GM12878 (cell line): ENCODE data around the gene MT1HL1.

ENCODE experiments used
- EP300 ChIP-seq, 2 experiments: fragments of 150-350 bp in 1 of 2; IDR thresholded peaks; 2 replicates each; pipeline ENCODE4 v1.6.1; 2011 to 2012; ENCODE audit warnings: low read depth in 2 of 2, low read length in 2 of 2, borderline replicate concordance in 1 of 2, improper control_type of control experiment in 1 of 2, inconsistent platforms in 1 of 2; ENCODE audit not compliant: control insufficient read depth in 1 of 2
- EZH2 ChIP-seq: IDR thresholded peaks from 2 replicates; pipeline ENCODE4 v1.6.1; 2012; ENCODE audit warnings: low read depth, mild to moderate bottlenecking, control low read depth, inconsistent platforms, low read length, borderline replicate concordance; ENCODE audit not compliant: control insufficient read depth
- JUND ChIP-seq: IDR thresholded peaks from 2 replicates; pipeline ENCODE4 v1.6.1; 2012; ENCODE audit warnings: low read depth, mild to moderate bottlenecking, low read length, improper control_type of control experiment, moderate library complexity
- LARP7 ChIP-seq: fragments of 450-650 bp; IDR thresholded peaks from 2 replicates; pipeline ENCODE4 v1.6.1; 2017; ENCODE audit warnings: mild to moderate bottlenecking
- POLR2A ChIP-seq: IDR thresholded peaks from 2 replicates; pipeline ENCODE4 v1.6.1; 2011; ENCODE audit warnings: low read depth, mild to moderate bottlenecking, low read length
- POLR2AphosphoS2 ChIP-seq: IDR thresholded peaks from 2 replicates; pipeline ENCODE4 v1.6.1; 2011; ENCODE audit warnings: low read depth, mild to moderate bottlenecking, low read length, improper control_type of control experiment, moderate library complexity
- RFX5 ChIP-seq: IDR thresholded peaks from 2 replicates; pipeline ENCODE4 v1.6.1; 2011; ENCODE audit warnings: low read depth, low read length, improper control_type of control experiment
- SREBF1 ChIP-seq: IDR thresholded peaks from 2 replicates; pipeline ENCODE4 v1.6.1; 2012; ENCODE audit warnings: mild to moderate bottlenecking, low read length
- YBX1 ChIP-seq: fragments of 450-650 bp; IDR thresholded peaks from 2 replicates; pipeline ENCODE4 v1.6.1; 2016; ENCODE audit warnings: antibody characterized with exemption
- TF ChIP-seq, protein P1 (sequence below), 3 experiments: IDR thresholded peaks in 2 of 3; conservative IDR thresholded peaks in 1 of 3; 2 replicates each; pipeline ENCODE4 v1.5.1; 2011; ENCODE audit warnings: low read depth in 3 of 3, low read length in 3 of 3, mild to moderate bottlenecking in 3 of 3, control low read depth in 2 of 3, moderate library complexity in 2 of 3, inconsistent platforms in 1 of 3, mixed read lengths in 1 of 3; ENCODE audit not compliant: control insufficient read depth in 2 of 3, insufficient read depth in 1 of 3; ENCODE audit errors: extremely low read depth in 1 of 3
- TF ChIP-seq, protein P2 (sequence below): IDR thresholded peaks from 2 replicates; pipeline ENCODE4 v1.6.1; 2011; ENCODE audit warnings: mild to moderate bottlenecking, low read depth, low read length, moderate library complexity; ENCODE audit not compliant: insufficient replicate concordance
- TF ChIP-seq, protein P3 (sequence below): fragments of 150-350 bp; IDR thresholded peaks from 2 replicates; pipeline ENCODE4 v1.6.1; 2016; ENCODE audit warnings: low read depth, low read length

DNA sequence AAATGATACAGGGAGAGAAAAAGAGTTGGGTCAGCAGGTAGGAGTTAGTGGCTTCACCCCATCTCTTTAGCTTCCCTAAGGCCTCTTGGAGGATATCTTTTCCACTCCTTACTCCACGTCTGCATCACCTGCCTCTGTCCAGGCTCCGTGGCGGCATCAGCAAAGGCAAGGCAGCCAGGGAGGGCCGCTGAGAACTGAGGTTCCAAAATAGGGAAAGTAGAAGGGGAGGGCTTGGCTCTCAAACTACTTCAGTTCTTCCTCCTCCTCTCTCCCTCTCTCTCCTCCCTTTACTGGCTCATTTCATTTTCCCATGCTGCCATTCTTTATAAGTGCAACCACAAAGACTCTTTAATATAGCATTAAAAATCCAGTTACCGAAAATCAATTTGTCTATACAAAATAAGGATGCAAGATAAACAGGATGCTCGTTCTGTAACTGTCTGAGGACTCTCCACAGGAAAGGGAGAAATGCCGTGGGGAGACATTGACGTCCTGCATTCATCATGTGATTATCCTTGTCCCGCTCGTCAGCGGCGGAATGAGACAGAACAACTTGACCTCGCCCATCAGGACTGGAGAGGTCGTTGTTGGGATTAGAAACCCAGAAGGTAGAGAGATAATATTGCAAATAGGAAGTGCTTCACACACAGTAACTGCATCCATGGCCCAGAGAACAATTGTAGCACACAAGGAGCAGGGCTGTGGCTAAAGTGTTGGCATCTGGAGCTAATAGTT, 3.1 kb upstream of the MT1HL1 start:
- TF ChIP-seq, protein P1, sequence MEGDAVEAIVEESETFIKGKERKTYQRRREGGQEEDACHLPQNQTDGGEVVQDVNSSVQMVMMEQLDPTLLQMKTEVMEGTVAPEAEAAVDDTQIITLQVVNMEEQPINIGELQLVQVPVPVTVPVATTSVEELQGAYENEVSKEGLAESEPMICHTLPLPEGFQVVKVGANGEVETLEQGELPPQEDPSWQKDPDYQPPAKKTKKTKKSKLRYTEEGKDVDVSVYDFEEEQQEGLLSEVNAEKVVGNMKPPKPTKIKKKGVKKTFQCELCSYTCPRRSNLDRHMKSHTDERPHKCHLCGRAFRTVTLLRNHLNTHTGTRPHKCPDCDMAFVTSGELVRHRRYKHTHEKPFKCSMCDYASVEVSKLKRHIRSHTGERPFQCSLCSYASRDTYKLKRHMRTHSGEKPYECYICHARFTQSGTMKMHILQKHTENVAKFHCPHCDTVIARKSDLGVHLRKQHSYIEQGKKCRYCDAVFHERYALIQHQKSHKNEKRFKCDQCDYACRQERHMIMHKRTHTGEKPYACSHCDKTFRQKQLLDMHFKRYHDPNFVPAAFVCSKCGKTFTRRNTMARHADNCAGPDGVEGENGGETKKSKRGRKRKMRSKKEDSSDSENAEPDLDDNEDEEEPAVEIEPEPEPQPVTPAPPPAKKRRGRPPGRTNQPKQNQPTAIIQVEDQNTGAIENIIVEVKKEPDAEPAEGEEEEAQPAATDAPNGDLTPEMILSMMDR (IDR thresholded peaks at IDR 0.05 in 2 of 3, conservative IDR thresholded peaks at IDR 0.05 in 1 of 3; ENCODE audit: control insufficient read depth in 2 of 3, extremely low read depth in 1 of 3, insufficient read depth in 1 of 3, low read depth in 3 of 3, low read length in 3 of 3) = no peak
- no peak for TF ChIP-seq EZH2
- TF ChIP-seq YBX1 = no peak
- TF ChIP-seq LARP7 = no peak
- TF ChIP-seq POLR2A = no peak
- TF ChIP-seq, protein P2, sequence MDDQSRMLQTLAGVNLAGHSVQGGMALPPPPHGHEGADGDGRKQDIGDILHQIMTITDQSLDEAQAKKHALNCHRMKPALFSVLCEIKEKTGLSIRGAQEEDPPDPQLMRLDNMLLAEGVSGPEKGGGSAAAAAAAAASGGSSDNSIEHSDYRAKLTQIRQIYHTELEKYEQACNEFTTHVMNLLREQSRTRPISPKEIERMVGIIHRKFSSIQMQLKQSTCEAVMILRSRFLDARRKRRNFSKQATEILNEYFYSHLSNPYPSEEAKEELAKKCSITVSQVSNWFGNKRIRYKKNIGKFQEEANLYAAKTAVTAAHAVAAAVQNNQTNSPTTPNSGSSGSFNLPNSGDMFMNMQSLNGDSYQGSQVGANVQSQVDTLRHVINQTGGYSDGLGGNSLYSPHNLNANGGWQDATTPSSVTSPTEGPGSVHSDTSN = no peak
- TF ChIP-seq, protein P3, sequence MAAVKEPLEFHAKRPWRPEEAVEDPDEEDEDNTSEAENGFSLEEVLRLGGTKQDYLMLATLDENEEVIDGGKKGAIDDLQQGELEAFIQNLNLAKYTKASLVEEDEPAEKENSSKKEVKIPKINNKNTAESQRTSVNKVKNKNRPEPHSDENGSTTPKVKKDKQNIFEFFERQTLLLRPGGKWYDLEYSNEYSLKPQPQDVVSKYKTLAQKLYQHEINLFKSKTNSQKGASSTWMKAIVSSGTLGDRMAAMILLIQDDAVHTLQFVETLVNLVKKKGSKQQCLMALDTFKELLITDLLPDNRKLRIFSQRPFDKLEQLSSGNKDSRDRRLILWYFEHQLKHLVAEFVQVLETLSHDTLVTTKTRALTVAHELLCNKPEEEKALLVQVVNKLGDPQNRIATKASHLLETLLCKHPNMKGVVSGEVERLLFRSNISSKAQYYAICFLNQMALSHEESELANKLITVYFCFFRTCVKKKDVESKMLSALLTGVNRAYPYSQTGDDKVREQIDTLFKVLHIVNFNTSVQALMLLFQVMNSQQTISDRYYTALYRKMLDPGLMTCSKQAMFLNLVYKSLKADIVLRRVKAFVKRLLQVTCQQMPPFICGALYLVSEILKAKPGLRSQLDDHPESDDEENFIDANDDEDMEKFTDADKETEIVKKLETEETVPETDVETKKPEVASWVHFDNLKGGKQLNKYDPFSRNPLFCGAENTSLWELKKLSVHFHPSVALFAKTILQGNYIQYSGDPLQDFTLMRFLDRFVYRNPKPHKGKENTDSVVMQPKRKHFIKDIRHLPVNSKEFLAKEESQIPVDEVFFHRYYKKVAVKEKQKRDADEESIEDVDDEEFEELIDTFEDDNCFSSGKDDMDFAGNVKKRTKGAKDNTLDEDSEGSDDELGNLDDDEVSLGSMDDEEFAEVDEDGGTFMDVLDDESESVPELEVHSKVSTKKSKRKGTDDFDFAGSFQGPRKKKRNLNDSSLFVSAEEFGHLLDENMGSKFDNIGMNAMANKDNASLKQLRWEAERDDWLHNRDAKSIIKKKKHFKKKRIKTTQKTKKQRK = no peak
- no peak for TF ChIP-seq RFX5
- no peak for TF ChIP-seq JUND
- TF ChIP-seq POLR2AphosphoS2 = no peak
- TF ChIP-seq SREBF1 = no peak
- no peak for TF ChIP-seq EP300 (IDR thresholded peaks at IDR 0.05; ENCODE audit: borderline replicate concordance in 1 of 2, control insufficient read depth in 1 of 2, low read depth in 2 of 2, low read length in 2 of 2)
